HepG2 (cell line): ENCODE data around the gene LCE2A.
"Not testable (repeated sequence)": the region's sequence is repeated elsewhere in the genome, so short reads cannot be mapped to it uniquely, and the experiment has no call there.

Experiments
- CHD2 ChIP-seq: IDR thresholded peaks from 2 replicates; pipeline ENCODE4 v1.6.1; 2011; ENCODE audit warnings: low read depth, low read length, improper control_type of control experiment
- ERF ChIP-seq: IDR thresholded peaks from 2 replicates; pipeline ENCODE4 v1.6.1; 2018; ENCODE audit warnings: missing biosample characterization, missing genetic modification reagents

GRCh38 chr1:152685823-152686222 lies 12.3 kb upstream of the LCE2A start, which contains the start of gene LCE2B:
- TF ChIP-seq ERF (CRISPR knock-in tag); CHD2: not testable (repeated sequence)
